OCI-LY7 (cell line): Measurements from ENCODE around the gene SLC26A3.

ENCODE experiments used
- EZH2phosphoT487 ChIP-seq: fragments of 200-600 bp; sonication (generic); IDR thresholded peaks from 2 replicates; pipeline ENCODE4 v1.6.1; 2018; ENCODE audit warnings: low read depth, borderline replicate concordance, mild to moderate bottlenecking, mixed run types, antibody characterized with exemption, low read length, moderate library complexity, mixed read lengths
- TF ChIP-seq, protein P1 (sequence below): fragments of 200-600 bp; sonication (generic); conservative IDR thresholded peaks from 2 replicates; pipeline ENCODE4 v1.5.1; 2014; ENCODE audit warnings: mild to moderate bottlenecking, antibody characterized with exemption, low read length, moderate library complexity, mixed read lengths

DNA sequence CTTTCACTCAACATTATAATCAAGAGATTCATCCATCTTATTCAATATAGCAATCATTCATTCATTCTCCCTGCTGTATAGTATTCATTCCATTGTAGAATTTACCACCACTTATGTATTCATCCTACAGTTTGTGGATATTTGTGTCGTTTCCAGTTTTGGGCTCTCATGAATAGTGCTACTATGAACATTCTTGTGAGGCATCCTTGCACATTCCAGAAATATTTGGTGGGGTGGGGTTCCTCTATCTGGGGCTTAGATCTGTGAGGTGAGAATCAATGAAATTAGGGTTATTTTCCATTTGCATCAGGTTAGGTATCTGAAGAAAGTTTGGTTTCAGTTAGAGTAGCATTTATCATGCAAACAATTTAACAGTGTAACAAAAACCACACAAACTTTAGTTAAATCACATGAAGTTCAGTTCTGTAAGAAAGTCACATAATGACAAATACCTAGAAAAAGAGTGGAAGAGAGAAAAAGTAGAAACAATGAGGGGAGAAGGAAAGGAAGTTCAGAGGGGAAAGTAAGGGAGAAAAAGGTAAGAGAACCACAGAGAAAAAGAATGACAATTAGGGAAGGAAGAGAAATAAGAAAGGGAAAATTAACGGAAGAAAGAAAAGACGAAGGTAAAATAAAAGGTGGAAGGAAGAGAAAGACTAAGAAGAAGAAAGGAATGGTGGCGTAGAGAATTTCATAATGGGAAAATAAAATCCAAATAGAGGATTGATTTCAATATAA lies 84.4 kb downstream of the SLC26A3 start:
- TF ChIP-seq, protein P1, sequence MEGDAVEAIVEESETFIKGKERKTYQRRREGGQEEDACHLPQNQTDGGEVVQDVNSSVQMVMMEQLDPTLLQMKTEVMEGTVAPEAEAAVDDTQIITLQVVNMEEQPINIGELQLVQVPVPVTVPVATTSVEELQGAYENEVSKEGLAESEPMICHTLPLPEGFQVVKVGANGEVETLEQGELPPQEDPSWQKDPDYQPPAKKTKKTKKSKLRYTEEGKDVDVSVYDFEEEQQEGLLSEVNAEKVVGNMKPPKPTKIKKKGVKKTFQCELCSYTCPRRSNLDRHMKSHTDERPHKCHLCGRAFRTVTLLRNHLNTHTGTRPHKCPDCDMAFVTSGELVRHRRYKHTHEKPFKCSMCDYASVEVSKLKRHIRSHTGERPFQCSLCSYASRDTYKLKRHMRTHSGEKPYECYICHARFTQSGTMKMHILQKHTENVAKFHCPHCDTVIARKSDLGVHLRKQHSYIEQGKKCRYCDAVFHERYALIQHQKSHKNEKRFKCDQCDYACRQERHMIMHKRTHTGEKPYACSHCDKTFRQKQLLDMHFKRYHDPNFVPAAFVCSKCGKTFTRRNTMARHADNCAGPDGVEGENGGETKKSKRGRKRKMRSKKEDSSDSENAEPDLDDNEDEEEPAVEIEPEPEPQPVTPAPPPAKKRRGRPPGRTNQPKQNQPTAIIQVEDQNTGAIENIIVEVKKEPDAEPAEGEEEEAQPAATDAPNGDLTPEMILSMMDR = no peak
- TF ChIP-seq EZH2phosphoT487 = no peak
